Measurements from ENCODE around the gene VPS36. TPM values are rescaled to one million over a fixed set of nuclear protein-coding genes. Genes with fewer than 3 reads are reported as not detected.

The VPS36 gene, protein sequence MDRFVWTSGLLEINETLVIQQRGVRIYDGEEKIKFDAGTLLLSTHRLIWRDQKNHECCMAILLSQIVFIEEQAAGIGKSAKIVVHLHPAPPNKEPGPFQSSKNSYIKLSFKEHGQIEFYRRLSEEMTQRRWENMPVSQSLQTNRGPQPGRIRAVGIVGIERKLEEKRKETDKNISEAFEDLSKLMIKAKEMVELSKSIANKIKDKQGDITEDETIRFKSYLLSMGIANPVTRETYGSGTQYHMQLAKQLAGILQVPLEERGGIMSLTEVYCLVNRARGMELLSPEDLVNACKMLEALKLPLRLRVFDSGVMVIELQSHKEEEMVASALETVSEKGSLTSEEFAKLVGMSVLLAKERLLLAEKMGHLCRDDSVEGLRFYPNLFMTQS
- 132 TPM for total RNA-seq

GRCh38 chr13:52450012-52450792 is at the start of gene VPS36:
VPS36 (minus strand) TSS chr13:52450634; CDS start chr13:52450594, 40 bp downstream.

DNA sequence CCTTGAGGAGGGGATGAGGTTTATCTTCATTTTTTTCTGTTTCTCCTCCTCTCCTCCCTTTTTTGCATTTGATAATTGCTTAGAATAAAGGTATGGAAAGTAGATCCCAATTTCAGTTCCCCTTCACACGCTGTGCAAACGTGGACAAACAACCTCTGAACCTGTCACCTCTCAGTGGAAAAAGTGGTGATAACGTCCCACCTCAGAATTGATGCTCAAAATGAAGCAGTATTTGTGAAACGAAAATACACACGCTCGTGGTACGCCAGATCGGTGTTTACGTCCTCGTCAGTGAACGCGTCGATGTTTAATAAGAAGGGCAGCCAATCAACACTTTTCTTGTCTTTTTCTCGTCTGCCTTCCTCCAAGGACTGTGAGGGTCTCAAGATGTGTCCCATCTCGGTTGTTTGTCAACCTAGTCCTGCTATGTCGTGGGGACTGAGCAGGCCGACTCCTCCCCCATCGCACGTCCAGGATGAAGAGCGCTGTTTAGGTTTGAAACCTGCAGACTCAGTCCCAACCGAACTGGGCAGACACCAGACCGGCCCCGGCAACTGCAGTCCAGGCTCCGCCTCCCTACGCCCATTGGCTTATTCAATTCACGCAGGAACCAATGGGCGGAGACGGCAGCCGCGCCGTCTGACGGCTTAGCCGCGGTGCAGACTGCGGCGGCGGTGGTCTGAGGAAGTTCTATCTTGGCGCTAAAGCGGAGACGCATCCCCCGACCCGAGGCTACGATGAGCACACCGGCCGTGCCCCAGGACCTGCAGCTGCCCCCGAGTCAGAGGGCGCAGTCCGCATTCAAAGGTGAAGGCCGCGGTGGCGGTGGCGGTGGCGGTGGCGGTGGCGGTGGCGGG is 4.6 kb upstream of the VPS36 start, which contains the start of gene CKAP2:
Gene CKAP2 (plus strand): TSS at position 659 of the 857 bp plus-strand sequence. CDS start 79 bp downstream, at position 738.

GRCh38 chr13:52405767-52406494 is 44.5 kb downstream of the VPS36 start, which contains the start of gene THSD1:
THSD1 (minus strand) TSS chr13:52406172; CDS start chr13:52402600, 3,572 bp downstream.

Other genes with a start within 250 kb of the VPS36 start
- 15.7 TPM for gene THSD1, start 44.5 kb downstream of the VPS36 start, total RNA-seq
- gene CKAP2, start 4.8 kb upstream of the VPS36 start, total RNA-seq: 53.1 TPM
- gene HNRNPA1L2, start 191.8 kb upstream of the VPS36 start, total RNA-seq: 9.0 TPM
- gene SUGT1, start 202.2 kb upstream of the VPS36 start, total RNA-seq: 82.7 TPM

Data from camera-type eye (tissue), 1 donor.